ENCODE measurements around the gene TRIM67. TPM values are rescaled to one million over a fixed set of nuclear protein-coding genes. Genes with fewer than 3 reads are reported as not detected.
A peak's percentile ranks its signal among the peaks of the same experiment; 100 is the strongest.

TRIM67 gene
- total and polyA plus RNA-seq, 7 experiments from 2014 or later = 0.02 TPM; not detected in 6

GRCh38 chr1:231240883-231241735 is 79.3 kb downstream of the TRIM67 start, which contains the start of gene GNPAT:
Gene GNPAT, plus strand, starts transcription at chr1:231241212. Its CDS starts 167 bp downstream, at chr1:231241379.
- peaks cover 18 to 38% (median 30%) of the 10 kb centered on the region in 5 donors for H3K36me3 Mint-ChIP-seq
- H3K4me1 ChIP-seq (ENCODE audit: control insufficient read depth in 2 of 2, insufficient read depth in 2 of 2, low read length in 2 of 2) = peaks cover 17 to 44% of the 10 kb centered on the region in 2 donors
- H3K27ac ChIP-seq (ENCODE audit: low read depth, low read length) = peak within 1 kb of the TSS; percentile 93
- peaks cover 0 to 31% (median 8%) of the 10 kb centered on the region in 3 experiments for H3K36me3 ChIP-seq (ENCODE audit: control insufficient read depth in 2 of 3, insufficient read depth in 3 of 3, low read length in 3 of 3)
- DNase-seq (peak; percentile 86 to 97 (median 92)), ATAC-seq (peak; percentile 98)
- H3K4me1 Mint-ChIP-seq = peaks cover 47 to 86% (median 76%) of the 10 kb centered on the region in 7 donors
- H3K4me3 ChIP-seq (ENCODE audit: low read length) = peak within 1 kb of the TSS; percentile 98
- H3K9me3 ChIP-seq (ENCODE audit: control insufficient read depth in 2 of 3, low read length in 3 of 3) = no peaks in the 10 kb centered on the region
- peak within 1 kb of the TSS; percentile 90 to 99 (median 95) for H3K4me3 Mint-ChIP-seq
- POLR2A ChIA-PET = interaction anchor here (0.6 to 1.6 kb wide), 11 partner anchors 9 to 598 kb away, joined by 3 to 14 read pairs (median 4); partner anchors contain the start of genes EGLN1, EXOC8 and SPRTN
- peaks cover 0 to 5% (median 0%) of the 10 kb centered on the region in 11 donors for H3K9me3 Mint-ChIP-seq
- peak within 1 kb of the TSS; percentile 92 to 99 (median 97) for H3K27ac Mint-ChIP-seq
- H3K27me3 ChIP-seq (ENCODE audit: control insufficient read depth in 2 of 2, insufficient read depth in 2 of 2, low read length in 2 of 2) = no peaks in the 10 kb centered on the region
- intact Hi-C loops (cut with micrococcal nuclease) = loop anchor here (1.0 to 10.0 kb wide), 17 partner anchors 30 to 1966 kb away; partner anchors contain the start of genes COG2 (in 2 of the 2), EGLN1 (in 2 of the 2), SPRTN (in 2 of the 2) and TSNAX (in 2 of the 2)
- CTCF ChIA-PET = interaction anchor here (1.0 kb wide), 1 partner anchor 97 kb away, joined by 3 read pairs; the partner anchor contains the start of gene SPRTN
- H3K27me3 Mint-ChIP-seq = no peaks in the 10 kb centered on the region

GRCh38 chr1:231241750-231242149 is 79.9 kb downstream of the TRIM67 start:
- POLR2A ChIA-PET = interaction anchor here (0.6 to 1.6 kb wide), 9 partner anchors 9 to 599 kb away, joined by 3 to 7 read pairs (median 4); partner anchors contain the start of genes EXOC8 and SPRTN

GRCh38 chr1:231242516-231243198 is 80.8 kb downstream of the TRIM67 start:
- intact Hi-C loops (cut with micrococcal nuclease) = loop anchor here (5.0 to 10.0 kb wide), 3 partner anchors 180 to 1968 kb away; partner anchors contain the start of genes EGLN1 (in 1 of the 2), GALNT2 (in 1 of the 2) and RAB4A (in 1 of the 2)
- ATAC-seq (no peak), DNase-seq (no peak)
- Histone ChIP-seq H3K4me3 (ENCODE audit: low read length) (peak overlapping the region; percentile 98), H3K9me3 (ENCODE audit: control insufficient read depth in 2 of 3, low read length in 3 of 3) (no peaks in the 10 kb centered on the region), H3K36me3 (ENCODE audit: control insufficient read depth in 2 of 3, insufficient read depth in 3 of 3, low read length in 3 of 3) (peaks cover 0 to 16% (median 5%) of the 10 kb centered on the region in 3 experiments), H3K27ac (ENCODE audit: low read depth, low read length) (no peak overlapping the region), H3K4me1 (ENCODE audit: control insufficient read depth in 2 of 2, insufficient read depth in 2 of 2, low read length in 2 of 2) (peaks cover 17 to 31% of the 10 kb centered on the region in 2 donors), H3K27me3 (ENCODE audit: control insufficient read depth in 2 of 2, insufficient read depth in 2 of 2, low read length in 2 of 2) (no peaks in the 10 kb centered on the region)
- H3K4me3 Mint-ChIP-seq = peak overlapping the region; percentile 90 to 99 (median 95)
- CTCF ChIA-PET = interaction anchor here (0.7 to 1.1 kb wide), 3 partner anchors 72 to 326 kb away, joined by 3 to 5 read pairs (median 3); partner anchors contain the start of gene SPRTN
- H3K27me3 Mint-ChIP-seq = no peaks in the 10 kb centered on the region
- peaks cover 0 to 5% (median 0%) of the 10 kb centered on the region in 11 donors for H3K9me3 Mint-ChIP-seq
- peaks cover 8 to 30% (median 22%) of the 10 kb centered on the region in 5 donors for H3K36me3 Mint-ChIP-seq
- H3K27ac Mint-ChIP-seq = peak overlapping the region in 8 of 9 donors; percentile 20 to 99 (median 94)
- POLR2A ChIA-PET = interaction anchor here (0.7 to 1.6 kb wide), 6 partner anchors 8 to 265 kb away, joined by 3 to 4 read pairs (median 3); no protein-coding TSS in a partner anchor
- H3K4me1 Mint-ChIP-seq = peaks cover 42 to 80% (median 72%) of the 10 kb centered on the region in 7 donors

More at GRCh38 chr1:231241750-231242149, 79.9 kb downstream of the TRIM67 start:
- H3K4me3 ChIP-seq (ENCODE audit: low read length) = peak overlapping the region; percentile 98
- ATAC-seq = no peak
- Mint-ChIP-seq H3K9me3 (peaks cover 0 to 5% (median 0%) of the 10 kb centered on the region in 11 donors), H3K4me1 (peaks cover 42 to 83% (median 72%) of the 10 kb centered on the region in 7 donors), H3K27ac (peak overlapping the region; percentile 92 to 99 (median 97)), H3K4me3 (peak overlapping the region; percentile 90 to 99 (median 95)), H3K36me3 (peaks cover 15 to 33% (median 26%) of the 10 kb centered on the region in 5 donors), H3K27me3 (no peaks in the 10 kb centered on the region)
- H3K27me3 ChIP-seq (ENCODE audit: control insufficient read depth in 2 of 2, insufficient read depth in 2 of 2, low read length in 2 of 2) = no peaks in the 10 kb centered on the region
- intact Hi-C loops (cut with micrococcal nuclease) = loop anchor here (1.0 to 10.0 kb wide), 17 partner anchors 30 to 1967 kb away; partner anchors contain the start of genes COG2 (in 2 of the 2), EGLN1 (in 2 of the 2), SPRTN (in 2 of the 2) and TSNAX (in 2 of the 2)
- CTCF ChIA-PET = interaction anchor here (0.7 to 1.1 kb wide), 3 partner anchors 73 to 325 kb away, joined by 3 to 5 read pairs (median 3); partner anchors contain the start of gene SPRTN
- H3K36me3 ChIP-seq (ENCODE audit: control insufficient read depth in 2 of 3, insufficient read depth in 3 of 3, low read length in 3 of 3) = peaks cover 0 to 25% (median 8%) of the 10 kb centered on the region in 3 experiments
- peaks cover 17 to 40% of the 10 kb centered on the region in 2 donors for H3K4me1 ChIP-seq (ENCODE audit: control insufficient read depth in 2 of 2, insufficient read depth in 2 of 2, low read length in 2 of 2)
- DNase-seq = no peak
- peak overlapping the region; percentile 93 for H3K27ac ChIP-seq (ENCODE audit: low read depth, low read length)
- no peaks in the 10 kb centered on the region for H3K9me3 ChIP-seq (ENCODE audit: control insufficient read depth in 2 of 3, low read length in 3 of 3)

GRCh38 chr1:231248778-231249177 is 86.9 kb downstream of the TRIM67 start:
- peaks cover 0 to 7% of the 10 kb centered on the region in 2 donors for H3K4me1 ChIP-seq (ENCODE audit: control insufficient read depth in 2 of 2, insufficient read depth in 2 of 2, low read length in 2 of 2)
- ChIA-PET CTCF (no interaction called here), POLR2A (no interaction called here)
- intact Hi-C loops (cut with micrococcal nuclease) = loop anchor here in 1 of 2 donors (10.0 kb wide), 1 partner anchor 1974 kb away; the partner anchor contains the start of gene RAB4A
- Mint-ChIP-seq H3K27ac (no peak overlapping the region), H3K36me3 (peaks cover 18 to 45% (median 28%) of the 10 kb centered on the region in 5 donors), H3K27me3 (no peaks in the 10 kb centered on the region), H3K9me3 (no peaks in the 10 kb centered on the region), H3K4me1 (peaks cover 16 to 59% (median 46%) of the 10 kb centered on the region in 7 donors), H3K4me3 (no peak overlapping the region)
- no peak overlapping the region for H3K27ac ChIP-seq (ENCODE audit: low read depth, low read length)
- DNase-seq (no peak), ATAC-seq (no peak)
- H3K36me3 ChIP-seq (ENCODE audit: control insufficient read depth in 2 of 3, insufficient read depth in 3 of 3, low read length in 3 of 3) = peaks cover 9 to 29% (median 13%) of the 10 kb centered on the region in 3 experiments
- H3K4me3 ChIP-seq (ENCODE audit: low read length) = no peak overlapping the region
- no peaks in the 10 kb centered on the region for H3K9me3 ChIP-seq (ENCODE audit: control insufficient read depth in 2 of 3, low read length in 3 of 3)
- H3K27me3 ChIP-seq (ENCODE audit: control insufficient read depth in 2 of 2, insufficient read depth in 2 of 2, low read length in 2 of 2) = no peaks in the 10 kb centered on the region

GRCh38 chr1:231252336-231252735 is 90.5 kb downstream of the TRIM67 start:
- H3K27me3 Mint-ChIP-seq = no peaks in the 10 kb centered on the region
- intact Hi-C loops (cut with micrococcal nuclease) = no loop called here
- Histone ChIP-seq H3K4me1 (ENCODE audit: control insufficient read depth in 2 of 2, insufficient read depth in 2 of 2, low read length in 2 of 2) (no peaks in the 10 kb centered on the region), H3K4me3 (ENCODE audit: low read length) (no peak overlapping the region), H3K27ac (ENCODE audit: low read depth, low read length) (no peak overlapping the region), H3K9me3 (ENCODE audit: control insufficient read depth in 2 of 3, low read length in 3 of 3) (no peaks in the 10 kb centered on the region), H3K27me3 (ENCODE audit: control insufficient read depth in 2 of 2, insufficient read depth in 2 of 2, low read length in 2 of 2) (no peaks in the 10 kb centered on the region), H3K36me3 (ENCODE audit: control insufficient read depth in 2 of 3, insufficient read depth in 3 of 3, low read length in 3 of 3) (peaks cover 12 to 51% (median 13%) of the 10 kb centered on the region in 3 experiments)
- H3K27ac Mint-ChIP-seq = peak overlapping the region in 1 of 9 donors; percentile 15
- peaks cover 0 to 9% (median 0%) of the 10 kb centered on the region in 11 donors for H3K9me3 Mint-ChIP-seq
- ChIA-PET POLR2A (no interaction called here), CTCF (no interaction called here)
- peaks cover 36 to 62% (median 48%) of the 10 kb centered on the region in 5 donors for H3K36me3 Mint-ChIP-seq
- ATAC-seq = no peak
- DNase-seq = no peak
- H3K4me3 Mint-ChIP-seq = no peak overlapping the region
- H3K4me1 Mint-ChIP-seq = peaks cover 8 to 43% (median 20%) of the 10 kb centered on the region in 7 donors
